ENCODE results near the gene SLC25A30. TPM values are rescaled to one million over a fixed set of nuclear protein-coding genes. Genes with fewer than 3 reads are reported as not detected.

The SLC25A30 gene
- total RNA-seq, 5 donors from 2014 or later (not counting 1 experiment from before 2014, with no cell fraction given) = 19.5 to 25.9 (median 24.2) TPM

DNA sequence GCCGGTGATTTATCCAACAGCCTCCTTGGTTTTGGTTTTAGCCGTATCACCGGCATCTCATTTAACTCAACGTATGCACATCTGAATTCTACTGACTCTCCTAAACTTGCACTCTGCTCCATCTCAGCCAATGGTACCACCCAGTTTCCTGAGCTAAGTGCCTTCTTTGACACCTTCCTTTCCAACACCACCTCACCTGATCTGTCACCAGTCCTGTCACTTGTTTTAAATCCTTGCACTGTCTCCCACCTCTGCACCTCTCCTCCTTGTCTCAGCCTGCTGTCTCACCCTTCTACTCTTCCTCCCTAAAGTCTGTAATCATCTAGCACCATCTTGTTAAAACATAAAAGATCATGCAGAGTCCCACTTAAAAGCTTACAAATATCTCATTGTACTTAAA is 49.1 kb downstream of the SLC25A30 start:
- no peak for ATAC-seq (replicated peaks in 1 of 4)
- Mint-ChIP-seq H3K4me1 (peaks cover 49 to 67% (median 64%) of the 10 kb centered on the region in 3 donors), H3K27ac (peak overlapping the region; percentile 89 to 94), H3K4me3 (peak overlapping the region in 2 of 3 donors; percentile 7 to 13), H3K9me3 (peaks cover 0 to under 1% (median 0%) of the 10 kb centered on the region in 3 donors), H3K36me3 (peaks cover 19% of the 10 kb centered on the region), H3K27me3 (no peaks in the 10 kb centered on the region)
- H3K27me3 ChIP-seq (replicated peaks in 1 of 2; ENCODE audit: control insufficient read depth in 2 of 2, extremely low read depth in 1 of 2, insufficient read depth in 2 of 2, low read length in 1 of 2) = no peaks in the 10 kb centered on the region
- no peak overlapping the region for H3K27ac ChIP-seq (ENCODE audit: low read length)
- peaks cover 11 to 32% of the 10 kb centered on the region in 2 experiments for H3K4me1 ChIP-seq (ENCODE audit: control insufficient read depth in 1 of 2, extremely low read depth in 1 of 2, insufficient read depth in 2 of 2, low read length in 2 of 2)
- POLR2A ChIA-PET = interaction anchor here (0.6 to 0.9 kb wide), 4 partner anchors 17 to 49 kb away, joined by 3 to 4 read pairs (median 3); no protein-coding TSS in a partner anchor
- DNase-seq = no peak
- no peak overlapping the region for H3K4me3 ChIP-seq (ENCODE audit: control insufficient read depth in 1 of 2, extremely low read depth in 1 of 2, low read length in 1 of 2)
- peaks cover 6 to 9% of the 10 kb centered on the region in 2 donors for H3K36me3 ChIP-seq (ENCODE audit: control insufficient read depth in 2 of 2, extremely low read depth in 1 of 2, insufficient read depth in 1 of 2, low read length in 1 of 2)
- CTCF ChIA-PET = interaction anchor here (0.5 to 2.4 kb wide), 4 partner anchors 25 to 143 kb away, joined by 3 to 11 read pairs (median 4); no protein-coding TSS in a partner anchor
- 97% methylated on average over 3 of the region's 4 CpGs for WGBS (ENCODE audit: insufficient coverage)
- no peaks in the 10 kb centered on the region for H3K9me3 ChIP-seq

- DNase-seq (no peak), ATAC-seq (replicated peaks in 1 of 4) (no peak)
- H3K27ac ChIP-seq (ENCODE audit: low read length) = peak overlapping the region; percentile 73
- POLR2A ChIA-PET = interaction anchor here in 1 of 2 donors (0.6 to 0.9 kb wide), 2 partner anchors 27 to 139 kb away, joined by 3 read pairs; no protein-coding TSS in a partner anchor
- H3K36me3 ChIP-seq (ENCODE audit: control insufficient read depth in 2 of 2, extremely low read depth in 1 of 2, insufficient read depth in 1 of 2, low read length in 1 of 2) = peaks cover 6 to 7% of the 10 kb centered on the region in 2 donors
- Mint-ChIP-seq H3K4me3 (peak overlapping the region in 1 of 3 donors; percentile 7), H3K27ac (peak overlapping the region; percentile 89 to 94), H3K9me3 (peaks cover 0 to 6% (median 0%) of the 10 kb centered on the region in 3 donors), H3K36me3 (peaks cover 24% of the 10 kb centered on the region), H3K4me1 (peaks cover 51 to 71% (median 69%) of the 10 kb centered on the region in 3 donors), H3K27me3 (no peaks in the 10 kb centered on the region)
- CTCF ChIA-PET = interaction anchor here (0.7 to 2.4 kb wide), 4 partner anchors 26 to 35 kb away, joined by 3 to 11 read pairs (median 4); partner anchors contain the start of gene TPT1 (in 1 of the 2)
- H3K4me3 ChIP-seq (ENCODE audit: control insufficient read depth in 1 of 2, extremely low read depth in 1 of 2, low read length in 1 of 2) = no peak overlapping the region
- H3K27me3 ChIP-seq (replicated peaks in 1 of 2; ENCODE audit: control insufficient read depth in 2 of 2, extremely low read depth in 1 of 2, insufficient read depth in 2 of 2, low read length in 1 of 2) = no peaks in the 10 kb centered on the region
- H3K4me1 ChIP-seq (ENCODE audit: control insufficient read depth in 1 of 2, extremely low read depth in 1 of 2, insufficient read depth in 2 of 2, low read length in 2 of 2) = peaks cover 11 to 32% of the 10 kb centered on the region in 2 experiments
- no peaks in the 10 kb centered on the region for H3K9me3 ChIP-seq
- WGBS (ENCODE audit: insufficient coverage) = 44% methylated on average over 2 of the region's 3 CpGs
These were observed 49.6 kb downstream of the SLC25A30 start for GRCh38 chr13:45368571-45368970.

GRCh38 chr13:45368005-45368404 is 50.2 kb downstream of the SLC25A30 start:
- peak overlapping the region; percentile 73 for H3K27ac ChIP-seq (ENCODE audit: low read length)
- POLR2A ChIA-PET = interaction anchor here (0.6 to 1.2 kb wide), 5 partner anchors 20 to 140 kb away, joined by 3 to 12 read pairs (median 3); partner anchors contain the start of gene TPT1 (in 1 of the 2)
- Mint-ChIP-seq H3K9me3 (peaks cover 0 to 8% (median 0%) of the 10 kb centered on the region in 3 donors), H3K4me1 (peaks cover 48 to 71% (median 69%) of the 10 kb centered on the region in 3 donors), H3K27ac (peak overlapping the region; percentile 89 to 94), H3K27me3 (no peaks in the 10 kb centered on the region), H3K4me3 (peak overlapping the region in 1 of 3 donors; percentile 32), H3K36me3 (peaks cover 27% of the 10 kb centered on the region)
- no peaks in the 10 kb centered on the region for H3K9me3 ChIP-seq
- no peaks in the 10 kb centered on the region for H3K27me3 ChIP-seq (replicated peaks in 1 of 2; ENCODE audit: control insufficient read depth in 2 of 2, extremely low read depth in 1 of 2, insufficient read depth in 2 of 2, low read length in 1 of 2)
- DNase-seq = peak in 1 of 35 experiments; percentile 16
- peaks cover 9 to 36% of the 10 kb centered on the region in 2 experiments for H3K4me1 ChIP-seq (ENCODE audit: control insufficient read depth in 1 of 2, extremely low read depth in 1 of 2, insufficient read depth in 2 of 2, low read length in 2 of 2)
- no peak for ATAC-seq (replicated peaks in 1 of 4)
- CTCF ChIA-PET = interaction anchor here (0.6 to 2.4 kb wide), 8 partner anchors 16 to 105 kb away, joined by 3 to 11 read pairs (median 3); partner anchors contain the start of genes COG3 (in 1 of the 2) and TPT1 (in 1 of the 2)
- H3K4me3 ChIP-seq (ENCODE audit: control insufficient read depth in 1 of 2, extremely low read depth in 1 of 2, low read length in 1 of 2) = no peak overlapping the region
- peaks cover 5 to 6% of the 10 kb centered on the region in 2 donors for H3K36me3 ChIP-seq (ENCODE audit: control insufficient read depth in 2 of 2, extremely low read depth in 1 of 2, insufficient read depth in 1 of 2, low read length in 1 of 2)
- WGBS (ENCODE audit: insufficient coverage) = 94% methylated on average over 3 of the region's 4 CpGs

DNA sequence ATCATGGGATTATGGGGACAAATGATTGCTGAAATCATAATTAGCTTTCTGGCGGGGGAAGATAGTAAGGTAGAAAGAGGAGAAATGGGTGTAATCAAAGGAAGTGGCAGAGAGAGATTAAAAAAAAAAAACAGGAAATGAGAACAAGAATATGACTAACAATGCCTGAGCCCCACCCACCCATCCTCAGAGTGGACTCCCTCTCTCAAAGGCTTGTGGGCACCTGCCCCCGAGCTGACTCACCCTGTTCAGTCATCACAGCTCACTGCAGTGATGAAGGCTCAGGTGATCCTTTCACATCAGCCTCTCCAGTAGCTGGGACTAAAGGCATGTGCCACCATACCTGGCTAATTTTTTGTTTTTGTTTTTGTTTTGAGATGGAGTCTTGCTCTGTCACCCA is 50.8 kb downstream of the SLC25A30 start:
- CTCF ChIA-PET = interaction anchor here (0.6 to 1.5 kb wide), 9 partner anchors 17 to 799 kb away, joined by 3 to 8 read pairs (median 3); partner anchors contain the start of genes COG3 (in 1 of the 2), SLC25A30 (in 1 of the 2) and TPT1 (in 1 of the 2)
- Mint-ChIP-seq H3K27me3 (no peaks in the 10 kb centered on the region), H3K4me1 (peaks cover 50 to 74% (median 71%) of the 10 kb centered on the region in 3 donors), H3K36me3 (peaks cover 29% of the 10 kb centered on the region), H3K9me3 (peaks cover 0 to 8% (median 0%) of the 10 kb centered on the region in 3 donors), H3K27ac (peak overlapping the region; percentile 89 to 94), H3K4me3 (peak overlapping the region; percentile 32 to 61 (median 57))
- no peaks in the 10 kb centered on the region for H3K9me3 ChIP-seq
- POLR2A ChIA-PET = interaction anchor here (0.6 to 1.2 kb wide), 6 partner anchors 20 to 674 kb away, joined by 3 to 12 read pairs (median 4); partner anchors contain the start of gene TPT1 (in 1 of the 2)
- H3K36me3 ChIP-seq (ENCODE audit: control insufficient read depth in 2 of 2, extremely low read depth in 1 of 2, insufficient read depth in 1 of 2, low read length in 1 of 2) = peaks cover 6 to 7% of the 10 kb centered on the region in 2 donors
- no peaks in the 10 kb centered on the region for H3K27me3 ChIP-seq (replicated peaks in 1 of 2; ENCODE audit: control insufficient read depth in 2 of 2, extremely low read depth in 1 of 2, insufficient read depth in 2 of 2, low read length in 1 of 2)
- H3K4me3 ChIP-seq (ENCODE audit: control insufficient read depth in 1 of 2, extremely low read depth in 1 of 2, low read length in 1 of 2) = no peak overlapping the region
- peak; percentile 71 to 93 (median 87) for DNase-seq
- peak overlapping the region; percentile 73 for H3K27ac ChIP-seq (ENCODE audit: low read length)
- H3K4me1 ChIP-seq (ENCODE audit: control insufficient read depth in 1 of 2, extremely low read depth in 1 of 2, insufficient read depth in 2 of 2, low read length in 2 of 2) = peaks cover 9 to 39% of the 10 kb centered on the region in 2 experiments
- ATAC-seq (replicated peaks in 1 of 4) = peak; percentile 99 to 100 (median 100)
- 0% methylated on average over 1 of the region's 2 CpGs for WGBS (ENCODE audit: insufficient coverage)

DNA sequence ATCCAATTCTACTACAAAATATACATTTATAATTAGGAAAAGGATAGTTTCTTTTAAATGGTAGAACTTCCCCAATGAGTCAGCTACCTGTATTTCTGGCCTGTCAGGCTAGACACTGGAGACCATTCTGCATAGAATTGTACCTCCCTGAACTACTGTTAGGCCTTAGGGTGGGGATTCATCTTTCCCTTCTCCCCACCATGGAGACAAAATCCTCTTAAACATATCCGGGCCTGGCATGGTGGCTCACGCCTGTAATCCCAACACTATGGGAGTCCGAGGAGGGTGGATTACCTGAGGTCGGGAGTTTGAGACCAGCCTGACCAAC is 52.7 kb downstream of the SLC25A30 start:
- ATAC-seq (replicated peaks in 1 of 4) (no peak), DNase-seq (no peak)
- ChIA-PET POLR2A (no interaction called here), CTCF (interaction anchor here in 1 of 2 donors (1.0 kb wide), 1 partner anchor 9 kb away, joined by 4 read pairs; no protein-coding TSS in a partner anchor)
- WGBS (ENCODE audit: insufficient coverage) = no CpG with 5 or more reads among the region's 4 CpGs
- H3K4me3 Mint-ChIP-seq = no peak overlapping the region
- no peaks in the 10 kb centered on the region for H3K27me3 ChIP-seq (replicated peaks in 1 of 2; ENCODE audit: control insufficient read depth in 2 of 2, extremely low read depth in 1 of 2, insufficient read depth in 2 of 2, low read length in 1 of 2)
- no peaks in the 10 kb centered on the region for H3K27me3 Mint-ChIP-seq
- no peak overlapping the region for H3K4me3 ChIP-seq (ENCODE audit: control insufficient read depth in 1 of 2, extremely low read depth in 1 of 2, low read length in 1 of 2)
- H3K4me1 Mint-ChIP-seq = peaks cover 53 to 70% (median 70%) of the 10 kb centered on the region in 3 donors
- peaks cover 9 to 31% of the 10 kb centered on the region in 2 experiments for H3K4me1 ChIP-seq (ENCODE audit: control insufficient read depth in 1 of 2, extremely low read depth in 1 of 2, insufficient read depth in 2 of 2, low read length in 2 of 2)
- H3K27ac ChIP-seq (ENCODE audit: low read length) = no peak overlapping the region
- peaks cover 6 to 11% of the 10 kb centered on the region in 2 donors for H3K36me3 ChIP-seq (ENCODE audit: control insufficient read depth in 2 of 2, extremely low read depth in 1 of 2, insufficient read depth in 1 of 2, low read length in 1 of 2)
- H3K27ac Mint-ChIP-seq = peak overlapping the region; percentile 89 to 94
- peaks cover 36% of the 10 kb centered on the region for H3K36me3 Mint-ChIP-seq
- H3K9me3 ChIP-seq = no peaks in the 10 kb centered on the region
- peaks cover 0 to 8% (median 0%) of the 10 kb centered on the region in 3 donors for H3K9me3 Mint-ChIP-seq

DNA sequence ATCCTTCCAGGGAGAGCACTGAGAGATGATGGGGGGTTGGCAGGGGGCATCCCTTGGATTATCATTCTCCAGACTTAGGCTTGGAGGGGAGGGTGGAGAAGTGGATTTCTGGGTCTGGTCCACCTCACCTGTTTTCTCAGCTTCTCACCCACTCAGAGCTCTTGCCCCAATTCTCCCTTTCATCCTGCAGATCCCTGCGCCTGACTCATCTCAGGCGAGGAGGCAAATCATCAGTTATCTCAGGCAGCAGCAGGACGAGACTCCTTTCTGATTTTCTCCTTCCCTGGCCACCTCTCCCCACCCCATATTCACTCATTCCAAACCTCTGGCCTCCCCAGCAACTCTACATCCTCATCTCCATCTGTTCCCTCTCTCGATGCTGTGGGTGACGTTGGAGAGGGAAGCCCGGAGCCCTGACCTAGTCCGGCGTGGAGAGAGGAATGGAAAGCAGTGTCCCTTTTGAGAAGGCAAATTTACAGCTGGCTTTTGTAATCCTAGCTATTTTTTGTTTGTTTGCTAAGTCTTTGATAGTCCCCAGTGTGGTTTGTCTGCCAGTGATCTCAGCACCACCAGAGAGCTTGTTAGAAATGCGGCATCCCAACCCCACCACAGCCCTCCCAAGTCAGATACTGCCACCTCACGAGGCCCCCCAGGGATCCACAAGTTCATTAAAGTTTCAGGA is 53.2 kb downstream of the SLC25A30 start:
- Mint-ChIP-seq H3K27me3 (no peaks in the 10 kb centered on the region), H3K27ac (peak overlapping the region; percentile 87 to 89), H3K4me3 (no peak overlapping the region), H3K4me1 (peaks cover 53 to 68% (median 68%) of the 10 kb centered on the region in 3 donors), H3K9me3 (peaks cover 0 to 8% (median 0%) of the 10 kb centered on the region in 3 donors), H3K36me3 (peaks cover 39% of the 10 kb centered on the region)
- Histone ChIP-seq H3K4me3 (ENCODE audit: control insufficient read depth in 1 of 2, extremely low read depth in 1 of 2, low read length in 1 of 2) (no peak overlapping the region), H3K27ac (ENCODE audit: low read length) (no peak overlapping the region), H3K9me3 (no peaks in the 10 kb centered on the region), H3K4me1 (ENCODE audit: control insufficient read depth in 1 of 2, extremely low read depth in 1 of 2, insufficient read depth in 2 of 2, low read length in 2 of 2) (peaks cover 9 to 31% of the 10 kb centered on the region in 2 experiments), H3K36me3 (ENCODE audit: control insufficient read depth in 2 of 2, extremely low read depth in 1 of 2, insufficient read depth in 1 of 2, low read length in 1 of 2) (peaks cover 6 to 11% of the 10 kb centered on the region in 2 donors), H3K27me3 (replicated peaks in 1 of 2; ENCODE audit: control insufficient read depth in 2 of 2, extremely low read depth in 1 of 2, insufficient read depth in 2 of 2, low read length in 1 of 2) (no peaks in the 10 kb centered on the region)
- 95% methylated on average over 5 of the region's 10 CpGs for WGBS (ENCODE audit: insufficient coverage)
- ChIA-PET CTCF (interaction anchor here in 1 of 2 donors (0.6 to 1.0 kb wide), 2 partner anchors 10 to 116 kb away, joined by 3 to 4 read pairs; no protein-coding TSS in a partner anchor), POLR2A (no interaction called here)
- ATAC-seq (replicated peaks in 1 of 4) = no peak
- no peak for DNase-seq
